GM19099 (cell line): ENCODE data around the gene AHDC1.

Experiments
- POLR2A ChIP-seq: IDR thresholded peaks from 3 replicates; pipeline ENCODE4 v1.6.1; 2011; ENCODE audit warnings: low read depth; ENCODE audit not compliant: insufficient read length; ENCODE audit errors: extremely low read depth

Gene AHDC1

GRCh38 chr1:27596986-27597385, 7.0 kb downstream of the AHDC1 start:
- no peak for TF ChIP-seq POLR2A

GRCh38 chr1:27596261-27596660, 7.7 kb downstream of the AHDC1 start:
- no peak for TF ChIP-seq POLR2A

- no peak for TF ChIP-seq POLR2A
Measured at GRCh38 chr1:27595597-27595996, 8.3 kb downstream of the AHDC1 start.

GRCh38 chr1:27594564-27595510, 9.1 kb downstream of the AHDC1 start:
- no peak for TF ChIP-seq POLR2A

GRCh38 chr1:27593678-27594563, 10.0 kb downstream of the AHDC1 start:
- no peak for TF ChIP-seq POLR2A

GRCh38 chr1:27592931-27593677, 10.8 kb downstream of the AHDC1 start:
- no peak for TF ChIP-seq POLR2A

- TF ChIP-seq POLR2A, result no peak
Measured at GRCh38 chr1:27592232-27592930, 11.6 kb downstream of the AHDC1 start.

GRCh38 chr1:27591622-27592021, 12.3 kb downstream of the AHDC1 start:
- no peak for TF ChIP-seq POLR2A

GRCh38 chr1:27590917-27591508, 12.9 kb downstream of the AHDC1 start:
- TF ChIP-seq POLR2A, result no peak

GRCh38 chr1:27589841-27590426, 14.0 kb downstream of the AHDC1 start:
- no peak for TF ChIP-seq POLR2A

- TF ChIP-seq POLR2A, result no peak
Measured at GRCh38 chr1:27589441-27589840, 14.5 kb downstream of the AHDC1 start.

- no peak for TF ChIP-seq POLR2A
Measured at GRCh38 chr1:27588256-27589232, 15.4 kb downstream of the AHDC1 start.
